MM.1S (cell line): Measurements from ENCODE around the gene EDC3.
"Not testable (repeated sequence)": the region's sequence is repeated elsewhere in the genome, so short reads cannot be mapped to it uniquely, and the experiment has no call there.

Experiments
- DNase-seq: peaks from one replicate; pipeline ENCODE4 v3.0.0-alpha.2; 2015
- H2AFZ ChIP-seq: fragments of 300-600 bp; sonication (generic); 2 replicates; pipeline ENCODE4 v1.6.0; 2016; ENCODE audit warnings: antibody characterized with exemption, low read length
- H3F3A ChIP-seq: fragments of 300-600 bp; sonication (generic); 2 replicates; pipeline ENCODE4 v1.6.1; 2016; ENCODE audit warnings: mild to moderate bottlenecking, antibody characterized with exemption, low read length, moderate library complexity, mixed read lengths; ENCODE audit not compliant: insufficient read depth
- H3K27ac ChIP-seq: fragments of 300-600 bp; sonication (generic); 2 replicates; pipeline ENCODE4 v1.5.1; 2016; ENCODE audit warnings: mild to moderate bottlenecking, low read length
- H3K27me3 ChIP-seq: fragments of 300-600 bp; sonication (generic); replicated peaks from 2 replicates; pipeline ENCODE4 v1.6.0; 2016; ENCODE audit warnings: low read length; ENCODE audit not compliant: insufficient read depth
- H3K36me3 ChIP-seq: fragments of 300-600 bp; sonication (generic); replicated peaks from 2 replicates; pipeline ENCODE4 v1.6.1; 2016; ENCODE audit warnings: mild to moderate bottlenecking, low read length, mixed read lengths; ENCODE audit not compliant: insufficient read depth
- H3K4me1 ChIP-seq: fragments of 300-600 bp; sonication (generic); 2 replicates; pipeline ENCODE4 v1.6.1; 2016; ENCODE audit warnings: low read length, mixed read lengths
- H3K4me2 ChIP-seq: fragments of 300-600 bp; sonication (generic); 2 replicates; pipeline ENCODE4 v1.6.0; 2016; ENCODE audit warnings: low read depth, low read length
- H3K4me3 ChIP-seq: fragments of 300-600 bp; sonication (generic); 2 replicates; pipeline ENCODE4 v1.5.1; 2016; ENCODE audit warnings: low read length, mixed read lengths
- H3K79me2 ChIP-seq: fragments of 300-600 bp; sonication (generic); 2 replicates; pipeline ENCODE4 v1.6.1; 2016; ENCODE audit warnings: mixed run types, low read length, mixed read lengths
- H3K9ac ChIP-seq: fragments of 300-600 bp; sonication (generic); 2 replicates; pipeline ENCODE4 v1.6.1; 2016; ENCODE audit warnings: low read length, mixed read lengths
- H3K9me2 ChIP-seq: fragments of 300-600 bp; sonication (generic); replicated peaks from 2 replicates; pipeline ENCODE4 v1.6.1; 2016; ENCODE audit warnings: mild to moderate bottlenecking, low read length, mixed read lengths; ENCODE audit not compliant: insufficient read depth
- H3K9me3 ChIP-seq: fragments of 300-600 bp; sonication (generic); replicated peaks from 2 replicates; pipeline ENCODE4 v1.6.1; 2016; ENCODE audit warnings: mild to moderate bottlenecking, low read length, mixed read lengths; ENCODE audit not compliant: insufficient read depth
- H4K20me1 ChIP-seq: fragments of 300-600 bp; sonication (generic); 2 replicates; pipeline ENCODE4 v1.6.1; 2016; ENCODE audit warnings: mild to moderate bottlenecking, low read length, moderate library complexity, mixed read lengths; ENCODE audit not compliant: insufficient read depth
- EZH2 ChIP-seq: fragments of 300-600 bp; sonication (generic); optimal IDR thresholded peaks from 2 replicates; pipeline ENCODE3; 2017; ENCODE audit warnings: low read depth, mild to moderate bottlenecking, antibody characterized with exemption, low read length, mixed read lengths
- EZH2phosphoT487 ChIP-seq: fragments of 300-600 bp; sonication (generic); IDR thresholded peaks from 2 replicates; pipeline ENCODE4 v1.6.1; 2018; ENCODE audit warnings: antibody characterized with exemption, low read length
- TF ChIP-seq, protein P1 (sequence below): fragments of 300-600 bp; sonication (generic); IDR thresholded peaks from 2 replicates; pipeline ENCODE4 v1.5.1; 2016; ENCODE audit warnings: antibody characterized with exemption, low read length, mixed read lengths

EDC3 gene, protein sequence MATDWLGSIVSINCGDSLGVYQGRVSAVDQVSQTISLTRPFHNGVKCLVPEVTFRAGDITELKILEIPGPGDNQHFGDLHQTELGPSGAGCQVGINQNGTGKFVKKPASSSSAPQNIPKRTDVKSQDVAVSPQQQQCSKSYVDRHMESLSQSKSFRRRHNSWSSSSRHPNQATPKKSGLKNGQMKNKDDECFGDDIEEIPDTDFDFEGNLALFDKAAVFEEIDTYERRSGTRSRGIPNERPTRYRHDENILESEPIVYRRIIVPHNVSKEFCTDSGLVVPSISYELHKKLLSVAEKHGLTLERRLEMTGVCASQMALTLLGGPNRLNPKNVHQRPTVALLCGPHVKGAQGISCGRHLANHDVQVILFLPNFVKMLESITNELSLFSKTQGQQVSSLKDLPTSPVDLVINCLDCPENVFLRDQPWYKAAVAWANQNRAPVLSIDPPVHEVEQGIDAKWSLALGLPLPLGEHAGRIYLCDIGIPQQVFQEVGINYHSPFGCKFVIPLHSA

DNA sequence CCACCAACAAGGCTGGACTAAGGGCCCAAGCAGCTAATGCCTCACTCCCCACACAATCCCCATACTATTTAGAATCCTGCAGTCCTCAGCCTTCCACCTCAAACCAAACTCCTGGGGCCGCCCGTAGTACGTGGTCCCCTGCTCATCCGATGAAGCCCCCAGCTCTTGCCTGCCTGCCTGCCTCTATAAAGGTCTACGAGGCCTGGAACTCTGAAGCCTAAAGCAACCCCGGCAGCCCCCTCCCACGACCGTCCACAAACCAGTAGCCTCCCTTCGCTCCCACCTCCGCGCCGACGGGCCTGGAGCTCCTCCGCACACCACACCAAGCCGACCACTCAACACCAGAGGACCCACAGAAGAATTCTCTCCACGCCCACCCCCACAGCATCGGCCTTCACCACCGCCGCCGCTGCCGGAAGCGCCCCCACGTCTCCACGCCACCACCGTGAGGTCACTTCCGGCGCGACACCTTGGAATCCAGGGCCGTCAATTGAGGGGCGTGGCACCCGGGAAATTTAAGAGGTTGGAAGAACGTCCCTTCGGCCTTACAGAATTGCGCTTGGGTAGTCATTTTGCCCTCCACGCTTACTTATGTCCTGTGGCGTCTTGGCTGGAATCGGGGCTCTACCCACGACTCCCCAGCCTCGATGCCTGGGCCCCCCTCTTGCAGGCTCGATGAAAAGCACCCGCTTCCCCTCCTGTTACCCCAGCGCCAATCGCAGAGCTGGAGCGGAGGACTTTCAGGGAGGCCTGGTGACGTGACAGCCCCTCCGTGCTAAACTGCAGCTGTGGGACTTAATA, at the start of gene EDC3:
Gene EDC3, minus strand, starts transcription at position 428 of the 801 bp plus-strand sequence. CDS start 20,900 bp downstream, outside the sequence.
- peak within 1 kb of the TSS; percentile 92 for H3K4me2 ChIP-seq
- no peaks in the 10 kb centered on the region for H3K9me3 ChIP-seq
- no peaks in the 10 kb centered on the region for H3K9me2 ChIP-seq
- no peaks in the 10 kb centered on the region for H3K36me3 ChIP-seq
- H3K27me3 ChIP-seq: no peaks in the 10 kb centered on the region; the same call in 1 of the 2 replicates
- H3K27ac ChIP-seq: peak within 1 kb of the TSS; percentile 7; the same call in 1 of the 2 replicates
- no peaks in the 10 kb centered on the region for H4K20me1 ChIP-seq
- no peaks in the 10 kb centered on the region for H3F3A ChIP-seq
- H3K79me2 ChIP-seq: peaks cover 46% of the 10 kb centered on the region
- H3K4me3 ChIP-seq: peak within 1 kb of the TSS; percentile 80
- no peak for TF ChIP-seq EZH2
- TF ChIP-seq EZH2phosphoT487: no peak
- TF ChIP-seq, protein P1, sequence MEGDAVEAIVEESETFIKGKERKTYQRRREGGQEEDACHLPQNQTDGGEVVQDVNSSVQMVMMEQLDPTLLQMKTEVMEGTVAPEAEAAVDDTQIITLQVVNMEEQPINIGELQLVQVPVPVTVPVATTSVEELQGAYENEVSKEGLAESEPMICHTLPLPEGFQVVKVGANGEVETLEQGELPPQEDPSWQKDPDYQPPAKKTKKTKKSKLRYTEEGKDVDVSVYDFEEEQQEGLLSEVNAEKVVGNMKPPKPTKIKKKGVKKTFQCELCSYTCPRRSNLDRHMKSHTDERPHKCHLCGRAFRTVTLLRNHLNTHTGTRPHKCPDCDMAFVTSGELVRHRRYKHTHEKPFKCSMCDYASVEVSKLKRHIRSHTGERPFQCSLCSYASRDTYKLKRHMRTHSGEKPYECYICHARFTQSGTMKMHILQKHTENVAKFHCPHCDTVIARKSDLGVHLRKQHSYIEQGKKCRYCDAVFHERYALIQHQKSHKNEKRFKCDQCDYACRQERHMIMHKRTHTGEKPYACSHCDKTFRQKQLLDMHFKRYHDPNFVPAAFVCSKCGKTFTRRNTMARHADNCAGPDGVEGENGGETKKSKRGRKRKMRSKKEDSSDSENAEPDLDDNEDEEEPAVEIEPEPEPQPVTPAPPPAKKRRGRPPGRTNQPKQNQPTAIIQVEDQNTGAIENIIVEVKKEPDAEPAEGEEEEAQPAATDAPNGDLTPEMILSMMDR: no peak
- peaks cover 11% of the 10 kb centered on the region; the same call in 1 of the 2 replicates for H3K4me1 ChIP-seq
- peak; percentile 86 for DNase-seq
- H2AFZ ChIP-seq: peak within 1 kb of the TSS; percentile 98
- peak within 1 kb of the TSS; percentile 83 for H3K9ac ChIP-seq

DNA sequence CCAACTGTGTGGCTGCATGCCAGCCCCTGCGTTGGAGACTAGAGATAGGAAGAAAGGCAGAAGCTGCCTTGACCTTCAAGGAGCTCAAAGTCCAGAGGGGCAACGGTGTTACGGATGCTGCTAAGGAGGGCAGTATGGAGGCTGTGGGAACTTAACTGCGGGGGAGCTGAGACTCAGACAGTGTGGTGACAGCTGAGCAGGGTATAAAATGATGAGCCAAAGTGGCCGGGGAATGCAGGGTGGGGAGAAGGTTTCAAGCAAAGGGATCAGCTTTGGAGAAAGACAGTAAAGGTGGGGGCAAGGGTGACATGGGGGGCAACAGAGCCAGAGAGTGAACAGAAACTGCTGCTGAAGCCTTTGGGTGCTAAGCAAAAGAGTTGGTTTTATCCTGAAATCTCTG, 46.6 kb upstream of the EDC3 start:
- H3K27me3 ChIP-seq: peaks cover 11% of the 10 kb centered on the region

GRCh38 chr15:74738239-74738638, 42.4 kb upstream of the EDC3 start:
- not testable (repeated sequence) for DNase-seq, H3K9me3 ChIP-seq

More for the DNA sequence above, 46.6 kb upstream of the EDC3 start:
- no peaks in the 10 kb centered on the region for H3F3A ChIP-seq
- no peaks in the 10 kb centered on the region for H3K36me3 ChIP-seq
- no peak overlapping the region for H3K4me2 ChIP-seq
- no peaks in the 10 kb centered on the region for H3K79me2 ChIP-seq
- H2AFZ ChIP-seq: no peak overlapping the region
- H4K20me1 ChIP-seq: no peaks in the 10 kb centered on the region
- no peak for DNase-seq
- no peaks in the 10 kb centered on the region for H3K4me1 ChIP-seq
- no peaks in the 10 kb centered on the region for H3K9me3 ChIP-seq
- no peak for TF ChIP-seq EZH2phosphoT487
- TF ChIP-seq, protein P1: no peak
- TF ChIP-seq EZH2: no peak
- no peak overlapping the region for H3K4me3 ChIP-seq
- no peak overlapping the region for H3K9ac ChIP-seq
- no peaks in the 10 kb centered on the region for H3K9me2 ChIP-seq
- no peak overlapping the region for H3K27ac ChIP-seq

More at GRCh38 chr15:74738239-74738638, 42.4 kb upstream of the EDC3 start:
- H3K27me3 ChIP-seq: peaks cover 29% of the 10 kb centered on the region
- H4K20me1 ChIP-seq, H3K36me3 ChIP-seq, H3K4me1 ChIP-seq, H3K27ac ChIP-seq, H3F3A ChIP-seq, H3K79me2 ChIP-seq, H3K4me3 ChIP-seq, H3K9me2 ChIP-seq, H2AFZ ChIP-seq, H3K4me2 ChIP-seq, H3K9ac ChIP-seq: not testable (repeated sequence)
